ENCODE measurements around the gene ZNF236. TPM values are rescaled to one million over a fixed set of nuclear protein-coding genes. Genes with fewer than 3 reads are reported as not detected.

The ZNF236 gene
- polyA plus RNA-seq, 3 donors, result 1.7 to 6.5 (median 2.4) TPM

DNA sequence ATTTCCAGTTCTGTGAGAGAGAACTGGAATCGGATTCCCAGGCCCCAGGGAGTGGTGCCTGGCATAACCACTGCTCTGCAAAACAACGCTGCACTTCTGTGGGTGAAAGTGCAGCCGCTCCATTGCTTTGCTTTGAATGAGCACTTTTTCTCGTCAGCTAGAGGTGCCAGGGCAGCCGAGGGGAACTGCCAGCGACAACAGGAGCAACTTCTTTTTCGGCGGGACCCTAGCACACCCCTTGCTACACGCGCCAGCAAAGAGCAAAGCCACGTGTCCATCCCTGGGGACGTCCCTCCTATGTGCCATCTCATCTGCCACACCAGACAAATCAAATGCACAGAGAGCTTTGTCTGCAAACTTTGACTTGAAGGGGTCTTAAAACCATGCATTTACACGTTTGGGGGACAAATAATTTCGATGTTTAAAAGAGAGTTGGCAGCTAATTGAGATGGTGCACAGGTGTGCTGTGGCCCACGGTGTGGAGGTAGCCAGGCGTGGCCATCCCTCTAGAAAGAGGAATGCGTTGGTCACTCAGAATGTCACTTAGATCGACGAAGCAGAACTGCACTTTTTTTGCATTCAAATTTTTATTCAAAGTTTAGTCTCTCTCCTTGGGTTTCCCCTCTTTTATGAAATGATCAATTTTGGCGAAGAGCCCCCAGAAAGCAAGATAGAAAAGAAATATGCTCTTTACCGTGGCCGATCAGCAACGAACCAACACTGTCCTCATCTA, 158.5 kb downstream of the ZNF236 start:
- Histone ChIP-seq H3K4me2 (replicated peaks; ENCODE audit: extremely low read depth, low read length, poor library complexity, severe bottlenecking) (no peak overlapping the region), H3K36me3 (replicated peaks in 1 of 2; ENCODE audit: control insufficient read depth in 1 of 2, insufficient read depth in 2 of 2, low read length in 2 of 2) (no peaks in the 10 kb centered on the region), H3K4me1 (ENCODE audit: control insufficient read depth in 1 of 2, insufficient read depth in 2 of 2, low read length in 2 of 2) (peaks cover 0 to 3% of the 10 kb centered on the region in 2 donors), H3K9ac (ENCODE audit: insufficient read depth, low read length, poor library complexity, severe bottlenecking) (no peak overlapping the region), H3K27me3 (ENCODE audit: control insufficient read depth in 2 of 2, insufficient read depth in 2 of 2, low read length in 2 of 2) (no peaks in the 10 kb centered on the region), H3K4me3 (replicated peaks in 1 of 3; ENCODE audit: low read depth in 2 of 3, low read length in 3 of 3) (no peak overlapping the region), H3K27ac (ENCODE audit: low read depth in 1 of 2, low read length in 2 of 2) (no peak overlapping the region), H4K20me1 (ENCODE audit: insufficient read depth, low read length) (no peaks in the 10 kb centered on the region), H3K9me3 (replicated peaks in 1 of 2; ENCODE audit: control insufficient read depth in 1 of 2, insufficient read depth in 1 of 2, low read length in 2 of 2) (no peaks in the 10 kb centered on the region), H2AFZ (ENCODE audit: insufficient read depth, low read depth, low read length, poor library complexity, severe bottlenecking) (no peak overlapping the region), H3K79me2 (ENCODE audit: insufficient read depth, low read length) (no peaks in the 10 kb centered on the region)
- Mint-ChIP-seq H3K4me3 (no peak overlapping the region), H3K27me3 (ENCODE audit: low read depth in 3 of 3) (peaks cover 0 to 6% (median 2%) of the 10 kb centered on the region in 3 donors), H3K4me1 (peaks cover 3% of the 10 kb centered on the region), H3K36me3 (peaks cover 0 to 2% of the 10 kb centered on the region in 2 donors), H3K9me3 (peaks cover 0 to 2% (median 0%) of the 10 kb centered on the region in 7 donors), H3K27ac (no peak overlapping the region)
- WGBS (ENCODE audit: insufficient coverage), result 86% methylated on average over 17 of the region's 23 CpGs
- no peak for TF ChIP-seq CTCF (IDR thresholded peaks at IDR 0.05)
- DNase-seq, result no peak
- intact Hi-C loops (cut with micrococcal nuclease), result loop anchor here in 1 of 2 donors (10.0 kb wide), 1 partner anchor 176 kb away; no protein-coding TSS in a partner anchor

DNA sequence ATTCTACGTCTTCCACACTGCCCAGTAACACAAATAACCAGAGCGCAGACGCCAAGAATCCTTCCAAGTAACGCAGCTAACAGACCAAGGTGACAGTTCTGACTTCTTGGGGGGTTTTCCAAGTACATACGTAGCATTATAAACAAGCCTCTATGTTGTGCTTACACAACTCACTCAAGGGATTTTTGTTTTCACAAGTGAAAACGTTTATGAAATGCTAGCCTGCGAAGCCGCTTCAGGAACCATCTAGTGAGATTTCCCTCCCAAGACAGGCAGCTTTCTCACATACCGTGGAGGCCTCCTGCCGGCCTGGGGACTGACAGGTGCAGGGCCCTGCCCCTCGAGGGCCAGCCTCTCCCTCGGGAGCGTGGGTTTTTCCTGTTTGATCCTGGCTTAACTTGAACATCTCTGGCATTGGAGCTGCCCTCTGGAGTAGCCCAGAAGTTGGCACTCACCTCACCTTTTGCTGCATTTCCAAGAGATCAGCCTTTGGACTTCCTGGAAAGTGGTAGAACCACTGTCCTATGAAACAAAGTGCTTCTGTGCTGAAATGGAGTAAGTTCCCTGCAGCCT, 159.1 kb downstream of the ZNF236 start:
- H3K4me2 ChIP-seq (replicated peaks; ENCODE audit: extremely low read depth, low read length, poor library complexity, severe bottlenecking), result no peak overlapping the region
- DNase-seq, result no peak
- H3K27ac ChIP-seq (ENCODE audit: low read depth in 1 of 2, low read length in 2 of 2), result no peak overlapping the region
- no peak overlapping the region for H3K9ac ChIP-seq (ENCODE audit: insufficient read depth, low read length, poor library complexity, severe bottlenecking)
- Mint-ChIP-seq H3K4me3 (no peak overlapping the region), H3K27me3 (ENCODE audit: low read depth in 3 of 3) (peaks cover 0 to 6% (median 2%) of the 10 kb centered on the region in 3 donors), H3K36me3 (peaks cover 0 to 2% of the 10 kb centered on the region in 2 donors), H3K9me3 (peaks cover 0 to 2% (median 0%) of the 10 kb centered on the region in 7 donors), H3K27ac (no peak overlapping the region), H3K4me1 (peaks cover 3% of the 10 kb centered on the region)
- intact Hi-C loops (cut with micrococcal nuclease), result loop anchor here in 1 of 2 donors (10.0 kb wide), 1 partner anchor 177 kb away; no protein-coding TSS in a partner anchor
- no peaks in the 10 kb centered on the region for H3K36me3 ChIP-seq (replicated peaks in 1 of 2; ENCODE audit: control insufficient read depth in 1 of 2, insufficient read depth in 2 of 2, low read length in 2 of 2)
- no peak overlapping the region for H2AFZ ChIP-seq (ENCODE audit: insufficient read depth, low read depth, low read length, poor library complexity, severe bottlenecking)
- H4K20me1 ChIP-seq (ENCODE audit: insufficient read depth, low read length), result no peaks in the 10 kb centered on the region
- no peak for TF ChIP-seq CTCF (IDR thresholded peaks at IDR 0.05)
- no peaks in the 10 kb centered on the region for H3K79me2 ChIP-seq (ENCODE audit: insufficient read depth, low read length)
- H3K4me3 ChIP-seq (replicated peaks in 1 of 3; ENCODE audit: low read depth in 2 of 3, low read length in 3 of 3), result no peak overlapping the region
- WGBS (ENCODE audit: insufficient coverage), result 85% methylated on average over 12 of the region's 13 CpGs
- H3K9me3 ChIP-seq (replicated peaks in 1 of 2; ENCODE audit: control insufficient read depth in 1 of 2, insufficient read depth in 1 of 2, low read length in 2 of 2), result no peaks in the 10 kb centered on the region
- H3K4me1 ChIP-seq (ENCODE audit: control insufficient read depth in 1 of 2, insufficient read depth in 2 of 2, low read length in 2 of 2), result peaks cover 0 to 3% of the 10 kb centered on the region in 2 donors
- H3K27me3 ChIP-seq (ENCODE audit: control insufficient read depth in 2 of 2, insufficient read depth in 2 of 2, low read length in 2 of 2), result no peaks in the 10 kb centered on the region
